GM12872 (cell line): ENCODE measurements around the gene RAB3D.

Experiments used
- TF ChIP-seq, protein P1 (sequence below): IDR thresholded peaks from 3 replicates; pipeline ENCODE4 v1.5.1; 2011; ENCODE audit warnings: low read depth, mild to moderate bottlenecking, low read length, moderate library complexity; ENCODE audit not compliant: insufficient read depth

RAB3D gene

GRCh38 chr19:11290256-11290655, 49.2 kb downstream of the RAB3D start:
- TF ChIP-seq, protein P1, sequence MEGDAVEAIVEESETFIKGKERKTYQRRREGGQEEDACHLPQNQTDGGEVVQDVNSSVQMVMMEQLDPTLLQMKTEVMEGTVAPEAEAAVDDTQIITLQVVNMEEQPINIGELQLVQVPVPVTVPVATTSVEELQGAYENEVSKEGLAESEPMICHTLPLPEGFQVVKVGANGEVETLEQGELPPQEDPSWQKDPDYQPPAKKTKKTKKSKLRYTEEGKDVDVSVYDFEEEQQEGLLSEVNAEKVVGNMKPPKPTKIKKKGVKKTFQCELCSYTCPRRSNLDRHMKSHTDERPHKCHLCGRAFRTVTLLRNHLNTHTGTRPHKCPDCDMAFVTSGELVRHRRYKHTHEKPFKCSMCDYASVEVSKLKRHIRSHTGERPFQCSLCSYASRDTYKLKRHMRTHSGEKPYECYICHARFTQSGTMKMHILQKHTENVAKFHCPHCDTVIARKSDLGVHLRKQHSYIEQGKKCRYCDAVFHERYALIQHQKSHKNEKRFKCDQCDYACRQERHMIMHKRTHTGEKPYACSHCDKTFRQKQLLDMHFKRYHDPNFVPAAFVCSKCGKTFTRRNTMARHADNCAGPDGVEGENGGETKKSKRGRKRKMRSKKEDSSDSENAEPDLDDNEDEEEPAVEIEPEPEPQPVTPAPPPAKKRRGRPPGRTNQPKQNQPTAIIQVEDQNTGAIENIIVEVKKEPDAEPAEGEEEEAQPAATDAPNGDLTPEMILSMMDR, result no peak

DNA sequence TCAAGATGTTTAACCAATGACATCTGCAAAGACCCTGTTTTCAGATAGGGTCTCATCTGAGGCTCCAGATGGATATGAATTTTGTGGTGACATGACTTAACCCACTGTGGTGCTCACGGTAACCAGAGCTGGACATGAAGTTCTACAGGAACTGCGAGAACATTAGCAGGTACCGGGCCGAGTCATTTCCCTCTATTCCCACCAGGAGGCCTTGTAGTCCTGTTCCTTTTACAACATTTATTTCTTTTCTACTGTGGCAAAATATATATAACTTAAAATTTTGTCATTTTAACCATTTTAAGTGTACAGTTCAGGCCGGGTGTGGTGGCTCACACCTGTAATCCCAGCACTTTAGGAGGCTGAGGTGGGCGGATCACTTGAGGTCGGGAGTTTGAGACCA, 51.1 kb downstream of the RAB3D start:
- TF ChIP-seq, protein P1, result peak; percentile 47

DNA sequence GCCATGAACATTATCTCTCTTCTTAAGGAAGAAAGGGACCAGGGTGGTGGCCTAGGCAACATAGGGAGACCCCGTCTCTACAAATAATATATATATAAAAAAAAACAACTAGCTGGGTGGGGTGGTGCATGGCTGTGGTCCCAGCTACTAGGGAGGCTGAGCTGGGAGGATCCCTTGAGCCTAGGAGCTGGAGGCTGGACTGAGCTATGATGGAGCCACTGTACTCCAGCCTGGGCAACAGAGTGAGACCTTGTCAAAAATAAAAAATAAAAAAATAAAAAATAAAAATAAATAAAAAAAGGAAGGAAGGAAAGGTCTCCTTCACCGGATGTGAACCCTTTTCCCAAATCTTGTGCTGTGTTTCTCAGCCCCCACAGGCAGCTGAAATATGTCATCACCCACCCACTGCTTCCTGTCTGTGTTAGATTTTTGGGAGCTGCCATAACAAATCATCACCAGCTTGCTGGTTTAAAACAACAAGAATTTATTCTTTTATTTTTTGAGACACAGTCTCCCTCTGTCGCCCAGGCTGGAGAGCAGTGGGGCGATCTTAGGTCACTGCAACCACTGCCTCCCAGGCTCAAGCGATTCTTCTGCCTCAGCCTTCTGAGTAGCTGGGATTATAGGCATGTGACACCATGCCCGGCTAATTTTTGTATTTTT, 53.0 kb downstream of the RAB3D start:
- TF ChIP-seq, protein P1, result no peak

DNA sequence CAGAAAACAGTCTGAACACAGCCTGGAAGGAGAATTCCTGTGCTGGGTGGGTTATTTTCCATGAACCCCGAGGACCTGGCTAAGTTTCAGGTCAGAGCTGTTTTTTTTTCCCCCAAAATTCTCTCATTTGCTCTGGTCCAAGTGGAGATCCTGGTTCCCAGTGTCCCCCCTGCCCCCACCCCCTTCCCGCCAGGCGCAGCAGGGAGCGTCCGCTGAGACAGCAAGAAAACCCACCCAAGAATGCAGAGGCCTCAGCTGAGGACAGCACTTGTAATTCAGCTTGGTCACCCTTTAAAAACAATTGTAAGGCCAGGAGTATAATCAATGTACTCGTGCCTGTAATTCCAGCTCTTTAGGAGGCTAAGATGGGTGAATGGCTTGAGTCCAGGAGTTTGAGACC, 54.9 kb downstream of the RAB3D start:
- TF ChIP-seq, protein P1, result no peak

DNA sequence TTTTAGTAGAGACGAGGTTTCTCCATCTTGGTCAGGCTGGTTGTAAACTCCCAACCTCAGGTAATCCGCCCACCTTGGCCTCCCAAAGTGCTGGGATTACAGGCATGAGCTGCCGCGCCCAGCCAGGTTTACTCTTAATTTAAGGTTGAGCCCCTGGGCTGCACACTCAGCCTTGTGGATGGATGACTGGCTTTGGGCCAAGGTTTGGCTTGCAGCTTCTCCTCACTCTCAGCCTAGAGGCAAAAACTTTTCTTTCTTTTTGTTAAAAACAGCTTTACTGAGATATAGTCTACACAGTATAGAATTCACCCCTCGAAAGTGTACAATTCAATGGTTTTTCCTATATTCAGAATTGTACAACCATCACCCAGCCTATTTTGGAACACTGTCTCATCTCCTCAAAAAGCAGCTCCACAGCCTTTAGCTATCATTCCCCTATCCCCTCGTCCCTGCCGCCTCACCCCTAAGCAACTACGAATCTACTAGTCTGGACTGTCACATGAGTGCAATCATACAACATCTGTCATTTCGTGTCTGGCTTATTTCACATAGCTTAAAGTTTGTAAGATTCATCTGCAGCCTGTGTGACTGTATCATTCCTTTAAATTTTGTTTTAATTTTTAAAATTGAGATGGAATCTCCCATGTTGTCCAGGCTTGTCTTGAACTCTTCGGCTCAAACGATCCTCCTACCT, 58.0 kb downstream of the RAB3D start:
- TF ChIP-seq, protein P1, result no peak

DNA sequence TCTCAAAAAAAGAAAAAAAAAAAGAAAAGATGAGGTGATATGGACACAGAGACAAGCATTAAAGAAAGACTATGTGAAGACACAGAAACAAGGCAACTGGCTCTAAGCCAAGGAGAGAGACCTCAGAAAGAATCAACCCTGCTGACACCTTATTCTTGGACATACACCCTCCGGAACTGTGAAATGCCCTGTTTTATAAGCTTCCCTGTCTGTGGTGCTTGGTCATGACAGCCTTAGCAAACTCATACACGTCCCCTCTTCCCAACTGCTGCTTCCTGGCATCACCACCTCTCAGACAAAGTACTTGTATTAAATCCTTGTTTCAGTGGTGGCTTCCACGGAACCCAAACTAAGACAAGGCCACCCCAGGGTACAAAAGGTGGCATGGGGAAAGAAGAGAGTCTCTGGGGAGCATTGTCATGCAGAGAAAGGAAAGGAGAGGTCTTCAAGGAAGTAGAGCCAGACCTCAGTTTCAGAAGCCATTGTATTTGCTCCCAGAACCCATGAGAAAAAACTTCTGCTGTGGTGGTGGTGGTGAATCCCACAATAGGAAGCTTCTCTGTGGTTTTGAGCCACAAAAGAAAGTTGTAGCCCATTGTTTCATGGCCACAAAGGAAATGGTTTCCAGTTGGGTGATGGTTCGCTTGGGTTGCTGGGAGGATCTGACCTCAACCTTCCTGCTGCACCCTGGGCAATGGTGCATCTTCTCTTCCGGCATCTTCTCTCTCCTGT, 59.8 kb downstream of the RAB3D start:
- TF ChIP-seq, protein P1, result no peak

DNA sequence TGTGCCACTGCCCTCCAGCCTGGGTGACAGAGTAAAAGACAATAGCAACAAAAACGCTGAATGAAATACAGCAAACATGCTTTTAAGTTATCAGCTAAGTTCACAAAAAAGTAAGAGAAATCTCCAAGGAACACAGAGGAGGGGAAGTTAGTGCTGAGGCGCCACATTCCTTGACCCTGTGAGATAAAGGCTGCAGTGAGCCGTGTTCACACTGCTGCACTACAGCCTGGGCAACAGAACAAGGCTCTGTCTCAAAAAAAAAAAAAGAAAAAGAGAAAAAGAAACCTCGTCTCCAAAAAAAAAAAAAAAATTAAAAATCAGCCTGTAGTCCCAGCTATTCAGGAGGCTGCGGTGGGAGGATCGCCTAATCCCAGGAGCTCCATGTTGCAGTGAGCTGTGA, 60.8 kb downstream of the RAB3D start:
- TF ChIP-seq, protein P1, result no peak
